RPMI7951 (cell line): ENCODE data around the gene CMTM6. TPM values are rescaled to one million over a fixed set of nuclear protein-coding genes. Genes with fewer than 3 reads are reported as not detected.
A peak's percentile ranks its signal among the peaks of the same experiment; 100 is the strongest.
"Not testable (repeated sequence)": the region's sequence is repeated elsewhere in the genome, so short reads cannot be mapped to it uniquely, and the experiment has no call there.

Source experiments
- DNase-seq: peaks from one replicate; pipeline ENCODE4 v3.0.0-alpha.2; 2012; ENCODE audit warnings: low read depth
- total RNA-seq: library from RNA; depleted of rRNA; stranded (reverse); fragments of >200 nt; shearing (Covaris generic); gene quantifications from 2 replicates; pipeline ENCODE4 v1.2.3, GENCODE V29; 2014

The CMTM6 gene
- total RNA-seq, 1 experiment from 2014 or later: 203 TPM

DNA sequence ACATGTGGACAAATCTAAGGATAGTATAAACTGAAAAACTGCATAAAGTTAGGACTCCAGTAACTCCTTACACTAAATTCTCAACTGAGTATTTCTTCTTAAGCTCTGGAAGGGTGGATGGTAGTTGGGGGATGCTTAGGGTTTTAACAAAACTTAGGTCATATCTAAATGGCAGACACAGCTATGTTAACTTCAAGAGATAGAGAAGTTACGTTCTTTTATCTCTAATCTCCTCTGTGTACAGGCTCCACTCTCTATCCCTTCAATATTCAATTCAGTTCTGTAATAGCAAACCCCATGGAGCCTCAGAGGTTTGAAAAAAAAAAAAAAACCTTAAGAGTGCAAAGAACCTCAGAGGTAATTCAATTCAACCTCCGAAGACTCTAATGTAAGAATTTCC lies 3.1 kb downstream of the CMTM6 start:
- no peak for DNase-seq

DNA sequence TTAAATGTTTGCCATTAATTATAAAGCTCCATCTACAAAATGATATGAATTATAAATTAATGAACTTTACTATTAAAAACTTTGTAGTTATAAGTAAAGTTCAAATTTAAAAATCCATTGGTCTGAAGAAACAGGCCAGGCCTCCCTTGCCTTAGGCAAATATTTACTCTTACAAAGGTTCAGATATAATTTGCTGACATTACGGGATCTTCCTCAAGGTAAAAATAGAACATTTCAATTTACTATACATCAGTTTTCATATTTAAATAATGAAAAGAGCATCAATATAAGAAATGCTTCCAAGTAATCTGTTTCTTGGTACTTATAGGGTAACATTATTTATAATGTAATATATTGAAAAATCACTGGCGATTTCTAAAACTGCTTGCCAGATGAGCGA lies 3.7 kb downstream of the CMTM6 start:
- no peak for DNase-seq

DNA sequence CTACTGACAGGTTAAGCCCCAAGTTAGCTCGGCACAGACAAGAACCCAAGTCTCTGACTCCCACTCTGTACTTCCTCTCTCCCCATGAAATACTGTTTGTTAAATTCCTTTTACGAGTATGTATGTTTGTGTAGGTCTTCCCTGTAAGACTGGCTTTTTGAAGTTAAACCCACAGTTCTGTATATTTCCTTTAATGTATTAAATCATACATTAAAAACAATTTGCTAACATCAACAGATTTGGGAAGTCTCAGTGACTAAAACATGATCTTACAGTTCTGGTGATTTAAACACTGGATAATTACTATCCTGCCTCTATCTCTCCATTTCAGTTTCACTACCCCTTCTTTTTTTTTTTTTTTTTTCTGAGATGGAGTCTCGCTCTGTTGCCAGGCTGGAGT lies 4.4 kb downstream of the CMTM6 start:
- DNase-seq: no peak

DNA sequence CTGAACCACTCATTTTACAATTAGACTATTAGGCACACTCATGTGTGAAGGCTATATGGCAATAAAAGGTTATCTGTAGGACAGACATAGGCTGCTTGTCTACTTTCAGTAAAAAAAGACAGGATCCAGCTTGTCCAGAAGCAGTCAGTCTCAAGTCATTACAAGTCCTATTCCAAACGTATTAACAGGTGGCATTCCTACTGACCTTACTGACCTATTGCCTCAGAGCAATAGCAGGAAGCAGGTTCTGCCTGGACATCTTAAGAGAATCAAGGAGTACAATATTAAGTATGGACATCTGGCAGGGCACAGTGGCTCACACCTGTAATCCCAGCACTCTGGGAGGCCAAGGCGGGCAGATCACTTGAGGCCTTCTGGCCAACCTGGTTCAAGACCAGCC lies 7.0 kb downstream of the CMTM6 start:
- DNase-seq: no peak

DNA sequence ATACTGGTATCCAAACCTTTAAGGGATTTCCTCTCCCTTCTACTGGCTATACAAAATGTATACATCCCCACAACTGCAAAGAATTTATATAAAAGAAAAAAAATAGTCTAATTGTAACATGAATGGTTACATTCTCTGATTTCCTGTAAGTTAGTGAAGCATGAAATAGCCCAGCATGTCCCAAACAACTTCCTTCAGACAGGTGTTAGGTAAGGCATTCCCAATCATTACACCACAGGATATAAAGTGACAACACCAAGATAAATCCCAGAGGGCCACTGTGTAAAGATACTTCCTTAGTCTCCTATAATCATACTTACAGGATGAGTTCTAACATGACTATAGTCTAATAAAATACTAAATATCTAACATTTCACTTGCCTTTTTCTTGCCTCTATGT lies 7.6 kb downstream of the CMTM6 start:
- DNase-seq: no peak

DNA sequence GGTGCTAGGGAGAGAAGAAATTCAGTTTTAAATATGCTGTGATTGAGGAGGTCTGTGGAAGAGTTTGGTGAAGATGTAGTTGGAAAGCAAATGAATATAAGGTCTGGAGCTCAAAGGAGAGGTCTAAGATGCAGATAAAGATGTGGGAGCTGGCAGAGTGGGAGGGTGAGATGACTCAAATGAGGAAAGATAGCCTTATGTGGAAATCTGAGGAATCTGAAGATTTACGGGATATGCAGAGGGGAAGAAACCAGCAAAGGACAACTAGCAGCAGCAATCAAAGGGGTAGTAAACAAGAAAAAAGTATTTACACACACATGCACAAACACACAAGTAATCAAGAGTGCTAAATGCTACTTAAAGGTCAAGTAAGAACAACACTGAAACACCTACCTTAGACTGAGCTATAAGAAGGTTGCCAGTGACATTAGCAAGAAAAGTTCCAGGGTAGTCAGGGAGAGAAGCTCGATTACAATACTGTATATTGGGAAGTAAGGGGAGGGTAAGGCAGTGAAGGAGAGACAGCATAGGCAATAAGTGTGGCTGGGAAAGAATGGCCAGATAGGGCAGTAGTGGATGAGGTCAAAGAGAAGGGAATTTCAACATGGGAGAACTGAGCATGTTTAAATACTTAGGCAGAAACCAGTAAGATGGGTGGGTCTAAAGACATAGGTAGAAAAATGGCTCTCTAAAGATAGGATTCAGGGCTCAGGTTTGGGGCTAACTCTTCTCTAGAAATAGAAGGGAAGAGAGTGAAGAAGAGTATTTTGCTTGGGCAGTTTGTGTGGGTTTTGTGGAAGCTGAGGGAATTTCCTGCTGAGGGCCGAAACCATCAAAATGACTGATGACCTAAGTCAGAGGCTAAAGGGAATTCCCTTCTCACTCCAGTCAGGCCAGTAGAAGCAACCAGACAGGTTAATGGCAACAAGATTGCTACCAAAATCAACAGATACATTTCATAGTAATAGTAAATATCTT lies 8.9 kb downstream of the CMTM6 start:
- peak; percentile 41 for DNase-seq

DNA sequence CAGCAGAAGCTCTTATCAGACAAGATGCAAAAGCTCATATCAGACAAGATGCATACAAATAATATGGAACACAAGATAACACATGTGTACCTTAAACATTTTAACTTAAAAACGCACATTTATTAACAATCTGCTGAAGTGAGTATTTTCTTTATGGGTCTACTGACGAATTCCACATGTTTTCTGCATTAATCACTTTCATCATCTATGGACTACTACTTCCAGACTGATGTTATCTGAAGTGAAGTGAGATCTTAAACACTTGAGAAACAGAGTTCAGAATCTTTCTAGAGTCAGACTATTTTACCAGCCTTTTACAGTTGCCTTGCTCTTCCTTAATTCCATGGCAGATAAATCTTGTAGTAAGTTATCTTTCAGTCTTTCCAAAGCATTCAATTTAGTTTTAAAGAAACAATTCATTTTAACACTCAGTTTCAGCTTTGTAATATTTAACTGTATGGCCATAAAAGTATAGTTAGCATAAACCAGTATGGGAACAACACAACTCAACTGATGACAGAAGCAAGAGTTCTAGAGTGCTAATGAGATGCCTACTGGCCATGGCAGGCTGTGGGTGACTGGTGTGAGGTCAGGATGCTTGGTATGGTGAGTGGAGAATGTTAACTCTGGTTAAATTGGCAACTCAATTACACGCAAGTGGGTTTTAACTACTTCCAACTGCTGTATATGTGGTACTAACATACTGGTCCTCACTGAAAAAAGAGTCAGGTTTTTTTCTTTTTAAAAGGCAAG lies 9.8 kb downstream of the CMTM6 start:
- DNase-seq: no peak

DNA sequence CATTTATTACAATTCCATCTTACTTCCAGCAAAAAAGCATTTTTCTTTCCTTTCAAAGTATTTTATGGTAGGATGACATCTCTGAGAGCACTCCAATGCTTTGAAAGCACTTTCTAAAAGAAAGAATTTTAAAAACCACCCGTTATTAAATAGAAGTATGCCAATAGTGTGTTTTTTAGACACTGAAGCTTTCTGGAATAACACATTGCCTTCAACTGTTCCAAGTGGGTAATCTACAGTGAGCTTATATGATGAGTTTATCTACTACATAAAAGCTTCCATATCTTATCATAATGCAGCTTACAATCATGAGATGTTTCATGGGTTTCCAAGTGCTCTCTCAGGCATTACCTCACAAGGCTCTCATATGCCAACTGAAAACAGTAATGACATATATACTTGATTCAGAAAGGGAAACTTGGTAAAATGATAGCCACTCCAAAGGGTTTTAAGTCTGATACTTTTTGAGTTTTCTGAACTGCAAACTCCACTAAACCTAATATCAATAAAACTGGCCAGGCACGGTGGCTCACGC lies 14.1 kb downstream of the CMTM6 start:
- DNase-seq: no peak

DNA sequence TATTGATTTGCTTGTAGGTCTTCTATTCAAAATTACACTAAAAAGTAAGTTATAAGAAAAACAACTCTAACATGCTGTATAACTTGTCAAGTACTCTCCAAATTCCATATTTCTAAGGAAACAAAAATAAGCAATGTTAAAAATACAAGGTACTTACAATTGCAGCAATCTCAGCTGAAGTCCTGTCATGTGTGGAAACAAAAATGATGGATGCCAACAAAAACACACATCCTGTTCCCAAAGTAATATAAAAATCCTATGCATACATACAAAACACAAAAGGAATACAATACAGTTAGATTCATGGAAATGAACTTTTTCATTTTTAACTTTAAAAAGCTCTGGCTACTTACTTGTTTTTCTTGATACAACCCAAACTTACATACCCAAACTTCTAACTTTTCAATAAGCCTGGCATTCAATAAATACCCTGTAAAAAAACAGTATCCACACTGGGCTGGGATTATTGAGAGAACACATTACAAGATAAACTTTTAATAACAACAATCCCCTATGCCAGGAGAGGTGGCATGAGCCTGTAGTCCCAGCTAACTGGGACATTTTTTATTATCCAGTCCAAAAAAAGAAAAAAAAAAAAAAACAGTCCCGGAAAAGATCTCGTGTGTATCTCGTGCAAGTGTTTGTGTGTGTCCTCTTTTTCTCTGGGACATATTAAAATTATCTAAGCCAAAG lies 14.7 kb downstream of the CMTM6 start:
- no peak for DNase-seq

DNA sequence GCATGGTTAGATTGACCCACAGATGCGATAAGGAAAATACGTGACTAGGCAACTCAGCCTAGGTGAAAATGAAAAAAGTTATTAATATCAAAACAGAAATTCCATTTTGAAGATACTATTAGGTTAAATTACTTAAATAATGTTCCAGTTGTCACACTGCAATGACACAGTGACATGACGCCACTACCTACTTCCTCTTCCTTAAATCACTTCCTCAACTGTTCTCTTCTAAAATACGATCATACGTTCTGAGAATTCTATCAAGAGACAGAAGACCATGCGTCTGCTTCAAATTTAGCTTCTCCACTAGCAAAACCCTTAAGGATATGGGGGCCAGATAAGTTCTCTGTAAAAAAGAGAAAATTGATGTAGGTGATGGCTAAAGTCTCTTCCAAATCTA lies 18.2 kb downstream of the CMTM6 start:
- no peak for DNase-seq

DNA sequence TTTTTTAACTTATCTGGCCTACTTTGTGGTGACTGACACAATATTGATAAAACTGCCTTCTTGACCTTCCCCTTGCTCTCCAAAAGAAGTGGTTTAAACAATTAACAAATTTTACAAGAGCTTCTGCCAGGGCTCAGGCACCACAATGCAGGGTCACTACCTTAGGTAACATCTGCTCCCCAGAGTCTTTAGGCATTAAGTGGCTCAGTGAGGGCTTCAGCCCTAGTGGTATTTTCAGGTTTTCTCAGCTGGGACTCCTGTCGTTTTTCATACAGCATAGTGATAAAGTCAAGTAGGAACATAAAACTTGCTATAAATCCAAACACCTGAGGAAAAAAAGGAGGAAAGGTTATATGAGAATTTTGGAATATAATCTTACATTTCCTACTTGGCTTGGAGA lies 18.9 kb downstream of the CMTM6 start:
- no peak for DNase-seq

DNA sequence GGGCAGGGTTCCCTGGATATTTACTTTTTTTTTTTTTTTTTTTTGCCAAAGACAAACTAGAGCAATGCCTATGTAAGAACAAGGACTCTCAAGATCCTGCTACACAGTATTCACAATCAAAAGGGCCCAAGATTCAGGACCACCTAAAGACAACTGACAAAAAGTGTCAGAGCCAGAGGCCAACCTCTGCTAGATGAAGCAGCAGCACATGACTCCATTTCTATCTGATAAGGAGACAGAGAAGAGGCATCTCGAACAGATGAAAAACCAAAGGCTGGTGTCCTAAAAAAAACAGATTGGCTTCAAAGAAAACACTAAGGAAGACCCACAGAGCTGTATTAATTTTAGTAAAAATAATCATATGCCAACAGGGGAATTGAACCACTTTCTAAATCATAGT lies 20.0 kb downstream of the CMTM6 start:
- no peak for DNase-seq

DNA sequence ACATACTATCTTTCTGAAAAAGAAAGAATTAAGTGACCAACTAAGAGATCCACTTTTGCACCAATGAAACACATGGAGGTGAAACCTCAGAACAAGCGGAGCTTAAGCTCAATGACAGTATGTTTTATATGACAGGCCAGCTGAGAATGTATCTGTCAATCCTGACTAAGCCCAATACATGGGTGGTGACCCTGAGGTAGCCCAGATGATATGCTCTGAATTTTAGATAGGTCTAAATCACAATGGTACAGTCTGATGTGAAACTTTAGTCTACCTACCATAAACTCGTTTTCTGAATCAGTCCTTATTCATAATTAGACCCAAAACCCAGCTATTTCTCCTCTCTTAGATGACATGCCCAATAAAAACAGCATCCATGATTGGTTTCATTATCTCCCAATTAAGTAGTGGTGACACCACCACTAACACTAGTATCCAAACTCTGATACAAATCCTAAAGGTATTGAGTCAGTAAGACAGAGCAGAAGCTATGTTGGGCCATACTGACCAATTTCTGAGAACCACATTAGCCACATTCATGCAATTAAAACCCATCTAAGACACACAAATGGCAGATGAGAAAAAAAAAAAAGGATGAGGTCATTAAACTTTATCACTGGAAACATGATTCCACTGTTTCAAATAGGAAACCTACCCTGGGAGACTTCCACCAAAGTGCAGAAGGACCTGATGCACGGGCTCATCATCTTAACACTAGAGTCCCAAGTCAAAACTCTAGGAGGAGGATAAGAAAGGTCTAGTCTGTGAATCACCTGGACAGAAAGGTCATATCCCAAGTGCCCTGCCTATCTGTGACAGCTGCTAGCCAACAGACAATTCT lies 20.6 kb downstream of the CMTM6 start:
- no peak for DNase-seq

DNA sequence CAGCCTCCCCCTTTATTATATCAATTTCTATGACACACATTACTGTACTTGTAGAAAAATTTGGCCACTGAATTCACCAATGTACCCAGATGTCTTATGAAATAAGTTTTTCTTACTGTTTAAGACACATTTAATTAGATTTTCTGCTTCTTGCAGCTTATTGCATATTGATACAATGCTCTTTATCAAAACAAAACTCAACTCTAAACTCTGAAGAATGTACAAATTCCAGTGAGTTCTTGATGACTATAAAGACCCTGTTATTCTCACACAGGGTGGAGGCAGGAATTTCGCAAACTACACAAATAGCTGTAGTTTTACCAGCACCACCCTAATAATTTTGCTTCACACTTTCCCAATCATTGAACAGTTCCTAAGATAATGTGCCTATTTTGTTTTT lies 22.0 kb downstream of the CMTM6 start:
- DNase-seq: no peak

DNA sequence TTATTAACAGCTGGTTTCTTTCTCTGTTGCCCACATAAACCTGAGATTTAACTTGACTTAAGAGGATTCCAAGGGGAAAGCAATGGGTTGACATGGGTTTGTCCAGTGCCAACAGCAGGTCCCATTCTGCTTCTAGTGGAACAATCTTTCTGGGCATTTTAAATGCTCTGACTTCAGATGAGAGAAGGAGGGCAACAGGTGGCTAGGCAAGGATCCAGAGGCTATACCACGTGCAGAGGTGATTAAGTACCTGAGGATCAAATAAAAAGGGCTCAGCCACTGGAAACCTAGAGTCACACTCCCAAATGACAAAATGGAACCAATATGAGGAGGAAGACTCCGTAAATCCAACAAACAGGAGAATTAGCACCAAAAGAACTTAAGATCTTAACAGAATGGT lies 28.5 kb downstream of the CMTM6 start:
- no peak for DNase-seq

DNA sequence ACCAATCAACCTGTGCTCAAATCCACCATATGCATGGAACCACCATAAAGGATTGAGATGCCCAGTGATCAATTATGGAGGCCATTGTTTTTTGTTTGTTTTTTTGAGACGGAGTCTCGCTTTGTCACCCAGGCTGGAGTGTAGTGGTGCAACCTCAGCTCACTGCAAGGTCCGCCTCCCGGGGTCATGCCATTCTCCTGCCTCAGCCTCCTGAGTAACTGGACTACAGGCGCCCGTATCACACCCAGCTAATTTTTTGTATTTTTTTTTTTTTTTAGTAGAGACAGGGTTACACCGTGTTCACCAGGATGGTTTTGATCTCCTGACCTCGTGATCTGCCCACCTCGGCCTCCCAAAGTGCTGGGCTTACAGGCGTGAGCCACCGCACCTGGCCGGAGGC lies 30.5 kb downstream of the CMTM6 start:
- not testable (repeated sequence) for DNase-seq

DNA sequence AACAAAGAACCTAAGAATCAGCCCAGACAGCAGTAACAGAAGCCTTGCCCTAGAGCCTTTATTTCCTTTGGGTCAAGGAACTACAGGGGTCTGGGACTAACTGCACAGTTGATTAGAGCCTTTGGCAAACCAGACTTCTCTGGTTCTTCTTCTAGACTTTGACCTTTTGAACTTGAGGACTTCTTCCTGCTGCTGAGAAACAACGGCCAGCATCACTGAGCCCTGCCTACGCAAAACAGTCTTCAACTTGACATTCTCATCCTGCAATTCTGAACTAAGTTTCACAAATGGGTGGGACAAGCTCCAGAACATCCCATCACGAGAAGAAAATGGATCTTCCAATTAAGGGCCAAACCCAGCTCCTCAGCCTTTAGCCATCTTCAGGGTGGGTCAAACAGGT lies 31.4 kb downstream of the CMTM6 start:
- no peak for DNase-seq

DNA sequence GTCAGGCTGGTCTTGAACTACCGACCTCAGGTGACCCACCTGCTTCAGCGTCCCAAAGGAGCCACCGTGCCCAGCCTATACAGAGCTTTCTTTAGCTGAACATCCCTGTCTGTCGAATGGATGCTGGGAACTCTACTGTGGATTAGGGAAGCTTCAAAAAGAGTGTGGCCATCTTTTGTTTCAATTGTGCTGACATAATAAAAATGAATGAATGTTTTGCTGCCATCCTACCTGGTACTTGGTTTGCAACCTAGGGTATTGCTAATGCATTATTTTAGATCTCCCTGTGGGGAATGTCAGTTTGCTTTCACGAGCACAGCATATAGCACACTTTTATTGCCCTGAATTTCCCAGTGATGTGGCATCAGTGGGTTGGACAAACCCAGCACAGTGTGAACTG lies 32.3 kb downstream of the CMTM6 start:
- no peak for DNase-seq

DNA sequence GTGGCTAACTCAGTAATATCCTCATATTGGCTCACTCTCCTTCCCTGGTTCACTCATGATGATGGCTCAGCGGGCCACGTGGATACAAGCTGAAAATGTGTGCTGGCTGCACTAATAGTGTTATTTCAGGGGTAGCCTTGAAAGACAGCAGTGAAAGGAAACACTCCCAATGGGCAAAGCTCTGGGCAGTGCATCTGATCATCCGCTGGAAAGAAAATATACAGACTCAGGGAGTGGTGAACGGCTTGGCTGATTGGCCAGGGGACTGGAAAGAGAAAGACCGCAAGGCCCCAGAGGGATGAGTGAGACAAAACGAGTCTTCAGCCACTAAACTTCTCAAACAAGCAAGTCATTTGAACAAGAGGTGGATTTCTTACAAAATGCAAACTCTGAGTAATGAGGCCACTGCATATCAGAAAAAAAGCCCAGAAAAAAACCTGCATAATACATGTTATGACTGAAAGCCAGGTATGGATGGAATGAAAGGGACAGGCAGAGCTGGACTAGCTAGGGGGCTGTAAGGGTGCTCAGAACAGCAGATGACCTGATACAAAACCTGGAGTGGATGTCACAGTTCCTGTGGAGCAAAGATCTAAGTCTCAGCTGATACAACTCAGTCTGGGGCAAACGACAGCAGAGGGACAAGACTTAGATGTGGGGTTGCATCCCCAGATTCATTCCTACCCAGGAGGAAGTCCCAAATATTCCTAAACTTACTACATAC lies 33.3 kb downstream of the CMTM6 start:
- no peak for DNase-seq

DNA sequence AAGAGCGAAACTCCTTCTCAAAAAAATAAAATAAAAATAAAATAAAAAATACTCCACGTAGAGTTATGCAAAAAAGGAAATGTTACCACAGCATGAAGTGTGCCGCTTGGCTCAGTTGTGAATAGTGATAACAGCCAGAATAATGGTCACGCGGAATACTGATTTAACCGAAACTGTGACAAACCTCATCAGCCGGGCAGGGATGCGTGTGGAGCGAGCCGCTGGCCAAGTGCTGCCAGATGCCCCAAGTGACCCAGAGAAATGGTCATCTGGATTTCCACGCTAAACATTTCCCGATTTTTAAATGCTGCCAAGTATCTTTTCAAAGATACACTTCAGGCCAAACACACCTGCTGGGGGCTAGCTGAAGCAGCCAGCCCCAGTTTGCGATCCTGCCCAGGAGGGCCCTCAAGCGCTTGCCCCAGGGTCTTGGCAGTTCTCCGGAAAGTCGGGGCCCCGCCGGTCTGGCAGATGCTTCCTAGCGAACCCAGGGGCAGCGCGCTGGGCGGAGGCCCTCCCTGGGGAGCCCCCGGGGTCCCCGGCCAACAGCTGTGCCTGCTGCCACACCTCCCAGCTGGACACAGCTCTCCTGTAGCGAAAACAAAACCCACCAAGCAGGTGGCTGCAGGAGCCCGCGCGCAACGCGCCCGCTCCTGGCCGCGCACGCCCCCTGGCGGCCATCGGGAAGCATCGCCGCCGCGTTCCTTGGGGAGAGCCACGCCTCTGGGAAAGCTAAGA lies 35.1 kb downstream of the CMTM6 start:
- peak; percentile 47 for DNase-seq
